GM23338 (cell line): ENCODE measurements around the gene IGF2BP3. TPM values are rescaled to one million over a fixed set of nuclear protein-coding genes. Genes with fewer than 3 reads are reported as not detected.

Experiments used
- ATAC-seq: fragments of 200-7000 bp; cut with Tn5 transposase; 3 replicates; pipeline ENCODE4 v1.9.1; 2020
- DNase-seq: peaks from one replicate; pipeline ENCODE4 v3.0.0-alpha.2; 2015; ENCODE audit warnings: low spot score
- H2AFZ ChIP-seq: fragments of 200-600 bp; sonication (generic); 2 replicates; pipeline ENCODE4 v1.8.0; 2016; ENCODE audit warnings: antibody characterized with exemption, mild to moderate bottlenecking, moderate library complexity
- H3F3A ChIP-seq: fragments of 200-600 bp; sonication (generic); replicated peaks from 2 replicates; pipeline ENCODE4 v1.8.0; 2017; ENCODE audit warnings: antibody characterized with exemption, mixed run types, low read depth
- H3K27ac ChIP-seq: fragments of 200-600 bp; sonication (generic); 2 replicates; pipeline ENCODE4 v1.6.1; 2016; ENCODE audit warnings: low read depth
- H3K27me3 ChIP-seq: fragments of 200-600 bp; sonication (generic); 2 replicates; pipeline ENCODE4 v1.8.0; 2016; ENCODE audit warnings: mild to moderate bottlenecking, mixed run types, moderate library complexity; ENCODE audit not compliant: insufficient read depth
- H3K36me3 ChIP-seq: fragments of 200-600 bp; sonication (generic); 2 replicates; pipeline ENCODE4 v1.8.0; 2016; ENCODE audit warnings: mild to moderate bottlenecking; ENCODE audit not compliant: insufficient read depth
- H3K4me1 ChIP-seq: fragments of 200-600 bp; sonication (generic); 2 replicates; pipeline ENCODE4 v1.8.0; 2016; ENCODE audit warnings: mild to moderate bottlenecking, moderate library complexity; ENCODE audit not compliant: insufficient read depth
- H3K4me2 ChIP-seq: fragments of 200-600 bp; sonication (generic); 2 replicates; pipeline ENCODE4 v1.7.1; 2017; ENCODE audit warnings: mixed run types
- H3K4me3 ChIP-seq: fragments of 200-600 bp; sonication (generic); 2 replicates; pipeline ENCODE4 v1.6.1; 2016; ENCODE audit warnings: mixed run types
- H3K79me2 ChIP-seq: fragments of 200-600 bp; sonication (generic); replicated peaks from 2 replicates; pipeline ENCODE4 v1.8.0; 2017; ENCODE audit warnings: mild to moderate bottlenecking; ENCODE audit not compliant: insufficient read depth
- H3K9me2 ChIP-seq: fragments of 200-600 bp; sonication (generic); 2 replicates; pipeline ENCODE4 v1.8.0; 2017; ENCODE audit not compliant: insufficient read depth
- H4K20me1 ChIP-seq: fragments of 200-600 bp; sonication (generic); replicated peaks from 2 replicates; pipeline ENCODE4 v1.8.0; 2017; ENCODE audit warnings: mild to moderate bottlenecking; ENCODE audit not compliant: insufficient read depth
- H3K27ac Mint-ChIP-seq: 2 replicates; pipeline ENCODE4 v1.8.0; 2020; ENCODE audit warnings: inconsistent platforms, mild to moderate bottlenecking, moderate library complexity, mixed read lengths
- H3K27me3 Mint-ChIP-seq: 3 replicates; pipeline ENCODE4 v1.8.0; 2022; ENCODE audit warnings: low read depth, mild to moderate bottlenecking, moderate library complexity, mixed read lengths, inconsistent platforms; ENCODE audit not compliant: insufficient read depth, poor library complexity
- H3K36me3 Mint-ChIP-seq: 3 replicates; pipeline ENCODE4 v1.8.0; 2021; ENCODE audit warnings: low read depth, mild to moderate bottlenecking, inconsistent platforms, moderate library complexity, mixed read lengths
- H3K4me1 Mint-ChIP-seq: 3 replicates; pipeline ENCODE4 v1.8.0; 2020; ENCODE audit warnings: mild to moderate bottlenecking, inconsistent platforms, mixed read lengths
- H3K4me3 Mint-ChIP-seq: 3 replicates; pipeline ENCODE4 v1.8.0; 2021; ENCODE audit warnings: moderate library complexity, mild to moderate bottlenecking, inconsistent platforms, mixed read lengths
- H3K9me3 Mint-ChIP-seq: 3 replicates; pipeline ENCODE4 v1.8.0; 2020; ENCODE audit warnings: moderate library complexity, mild to moderate bottlenecking, inconsistent platforms, mixed read lengths
- CREB1 ChIP-seq: fragments of 250-450 bp; sonication (Bioruptor Pico); IDR thresholded peaks from 2 replicates; pipeline ENCODE4 v1.5.0; 2020; ENCODE audit warnings: low read depth, mild to moderate bottlenecking, moderate library complexity
- EZH2 ChIP-seq: fragments of 200-600 bp; sonication (generic); IDR thresholded peaks from one replicate; pipeline ENCODE4 v1.8.0; 2017; ENCODE audit warnings: antibody characterized with exemption, mild to moderate bottlenecking, low read depth; ENCODE audit not compliant: unreplicated experiment
- EZH2phosphoT487 ChIP-seq: fragments of 200-600 bp; sonication (generic); IDR thresholded peaks from one replicate; pipeline ENCODE4 v1.8.1; 2018; ENCODE audit warnings: antibody characterized with exemption; ENCODE audit not compliant: unreplicated experiment
- JUNB ChIP-seq: IDR thresholded peaks from one replicate; pipeline ENCODE4 v1.6.1; 2016; ENCODE audit warnings: antibody characterized with exemption; ENCODE audit not compliant: unreplicated experiment
- NANOG ChIP-seq: IDR thresholded peaks from 2 replicates; pipeline ENCODE4 v1.6.1; 2016; ENCODE audit warnings: antibody characterized with exemption, borderline replicate concordance
- ZNF114 ChIP-seq: fragments of 250-450 bp; sonication (Bioruptor Pico); IDR thresholded peaks from 2 replicates; pipeline ENCODE4 v1.5.0; 2020; ENCODE audit warnings: mild to moderate bottlenecking, moderate library complexity
- ZNF331 ChIP-seq: fragments of 250-450 bp; sonication (Bioruptor Pico); IDR thresholded peaks from 2 replicates; pipeline ENCODE4 v1.5.0; 2020; ENCODE audit warnings: low read depth, mild to moderate bottlenecking, moderate library complexity
- ZNF462 ChIP-seq: fragments of 250-450 bp; sonication (Bioruptor Pico); IDR thresholded peaks from 2 replicates; pipeline ENCODE4 v1.5.0; 2020; ENCODE audit warnings: mild to moderate bottlenecking, moderate library complexity
- polyA plus RNA-seq: library from polyadenylated mRNA; unstranded; fragments of >200 nt; fragmentation: Nextera tagmentation; extraction: Ambion mirVana; gene quantifications from 2 replicates; pipeline ENCODE4 v1.2.1, GENCODE V29; 2016
- total RNA-seq: library from RNA; depleted of rRNA; stranded (reverse); fragments of >200 nt; shearing (Covaris generic); gene quantifications from 2 replicates; pipeline ENCODE4 v1.2.3, GENCODE V29; 2014

IGF2BP3 gene
- total and polyA plus RNA-seq, 2 experiments from 2014 or later, result 52.0 to 183 TPM

GRCh38 chr7:23343806-23344475 is 126.3 kb downstream of the IGF2BP3 start (continued):
- TF ChIP-seq ZNF462 (CRISPR knock-in tag) (no peak), ZNF331 (CRISPR knock-in tag) (no peak)

- Mint-ChIP-seq H3K36me3 (peaks cover 90% of the 10 kb centered on the region), H3K4me3 (no peak overlapping the region), H3K9me3 (no peaks in the 10 kb centered on the region), H3K27me3 (peaks cover 8% of the 10 kb centered on the region), H3K27ac (no peak overlapping the region), H3K4me1 (no peaks in the 10 kb centered on the region)
- Histone ChIP-seq H3F3A (peaks cover 11% of the 10 kb centered on the region; the same call in 1 of the 2 replicates), H3K4me1 (no peaks in the 10 kb centered on the region), H2AFZ (no peak overlapping the region), H3K4me3 (no peak overlapping the region), H4K20me1 (peaks cover 12% of the 10 kb centered on the region), H3K9me2 (no peaks in the 10 kb centered on the region), H3K27ac (no peak overlapping the region), H3K4me2 (no peak overlapping the region), H3K36me3 (peaks cover 79% of the 10 kb centered on the region; the same call in 1 of the 2 replicates), H3K27me3 (no peaks in the 10 kb centered on the region), H3K79me2 (0 out of 2 replicates have a peak, but pooled peaks cover under 1% of the 10 kb centered on the region)
- no peak for ATAC-seq
- no peak for DNase-seq
- TF ChIP-seq EZH2phosphoT487, result no peak
- no peak for TF ChIP-seq CREB1 (CRISPR knock-in tag)
- TF ChIP-seq NANOG, result no peak
- no peak for TF ChIP-seq EZH2
- TF ChIP-seq ZNF114, result no peak
- TF ChIP-seq ZNF462 (CRISPR knock-in tag), result no peak
- TF ChIP-seq JUNB, result no peak
Measured at GRCh38 chr7:23343102-23343501, 127.2 kb downstream of the IGF2BP3 start.
